ENCODE data around the gene SYNGR1.

- TF ChIP-seq, protein P1, sequence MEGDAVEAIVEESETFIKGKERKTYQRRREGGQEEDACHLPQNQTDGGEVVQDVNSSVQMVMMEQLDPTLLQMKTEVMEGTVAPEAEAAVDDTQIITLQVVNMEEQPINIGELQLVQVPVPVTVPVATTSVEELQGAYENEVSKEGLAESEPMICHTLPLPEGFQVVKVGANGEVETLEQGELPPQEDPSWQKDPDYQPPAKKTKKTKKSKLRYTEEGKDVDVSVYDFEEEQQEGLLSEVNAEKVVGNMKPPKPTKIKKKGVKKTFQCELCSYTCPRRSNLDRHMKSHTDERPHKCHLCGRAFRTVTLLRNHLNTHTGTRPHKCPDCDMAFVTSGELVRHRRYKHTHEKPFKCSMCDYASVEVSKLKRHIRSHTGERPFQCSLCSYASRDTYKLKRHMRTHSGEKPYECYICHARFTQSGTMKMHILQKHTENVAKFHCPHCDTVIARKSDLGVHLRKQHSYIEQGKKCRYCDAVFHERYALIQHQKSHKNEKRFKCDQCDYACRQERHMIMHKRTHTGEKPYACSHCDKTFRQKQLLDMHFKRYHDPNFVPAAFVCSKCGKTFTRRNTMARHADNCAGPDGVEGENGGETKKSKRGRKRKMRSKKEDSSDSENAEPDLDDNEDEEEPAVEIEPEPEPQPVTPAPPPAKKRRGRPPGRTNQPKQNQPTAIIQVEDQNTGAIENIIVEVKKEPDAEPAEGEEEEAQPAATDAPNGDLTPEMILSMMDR (IDR thresholded peaks at IDR 0.05): no peak
- no peak for TF ChIP-seq POLR2A (IDR thresholded peaks at IDR 0.05)
Observed at GRCh38 chr22:39360674-39361413, 11.1 kb downstream of the SYNGR1 start.
